Activated naive CD8-positive, alpha-beta T cell (primary cell): ENCODE results near the gene DNTTIP2.
"Not testable (repeated sequence)": the region's sequence is repeated elsewhere in the genome, so short reads cannot be mapped to it uniquely, and the experiment has no call there.

Experiments used
- H3K27ac Mint-ChIP-seq: one replicate; pipeline ENCODE4 v1.8.0; 2021; ENCODE audit warnings: mixed read lengths
- H3K27me3 Mint-ChIP-seq: one replicate; pipeline ENCODE4 v1.8.0; 2021; ENCODE audit warnings: mixed read lengths
- H3K36me3 Mint-ChIP-seq: one replicate; pipeline ENCODE4 v1.8.0; 2021; ENCODE audit warnings: mixed read lengths
- H3K4me1 Mint-ChIP-seq: one replicate; pipeline ENCODE4 v1.8.0; 2021; ENCODE audit warnings: low read depth, mixed read lengths
- H3K4me3 Mint-ChIP-seq: one replicate; pipeline ENCODE4 v1.8.0; 2021; ENCODE audit warnings: mild to moderate bottlenecking, mixed read lengths
- H3K9me3 Mint-ChIP-seq: one replicate; pipeline ENCODE4 v1.8.0; 2021; ENCODE audit warnings: low read depth, mixed read lengths

DNTTIP2 gene

GRCh38 chr1:93840956-93841482 lies 38.0 kb downstream of the DNTTIP2 start:
- Mint-ChIP-seq H3K4me1 (peaks cover 17% of the 10 kb centered on the region), H3K27me3 (no peaks in the 10 kb centered on the region), H3K9me3 (no peaks in the 10 kb centered on the region), H3K36me3 (no peaks in the 10 kb centered on the region), H3K4me3 (no peak overlapping the region), H3K27ac (no peak overlapping the region)

GRCh38 chr1:93839753-93840152 lies 39.3 kb downstream of the DNTTIP2 start:
- Mint-ChIP-seq H3K27me3 (no peaks in the 10 kb centered on the region), H3K36me3 (no peaks in the 10 kb centered on the region), H3K9me3 (no peaks in the 10 kb centered on the region), H3K4me3 (no peak overlapping the region), H3K4me1 (peaks cover 6% of the 10 kb centered on the region), H3K27ac (no peak overlapping the region)

DNA sequence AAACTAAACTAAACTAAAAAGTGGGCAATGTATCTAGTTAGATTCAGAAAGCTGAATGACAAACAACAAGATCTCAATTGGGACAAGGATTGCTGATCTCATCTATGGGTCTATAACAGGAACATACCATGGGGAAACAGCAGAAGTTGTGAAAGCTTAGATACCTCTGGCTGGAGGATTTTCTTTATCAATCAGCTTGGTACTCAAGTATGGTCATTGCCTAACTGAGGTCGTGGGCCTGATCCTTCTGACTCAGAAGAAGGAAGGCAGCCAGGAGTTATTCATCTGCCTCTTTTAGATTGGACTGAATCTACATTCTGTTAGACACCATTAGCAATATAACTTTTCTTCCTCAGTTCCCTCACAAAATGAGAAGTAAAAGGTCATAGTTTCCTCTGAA lies 39.7 kb downstream of the DNTTIP2 start:
- H3K9me3 Mint-ChIP-seq, result peaks cover under 1% of the 10 kb centered on the region
- H3K36me3 Mint-ChIP-seq, result no peaks in the 10 kb centered on the region
- no peak overlapping the region for H3K4me3 Mint-ChIP-seq
- H3K27ac Mint-ChIP-seq, result no peak overlapping the region
- peaks cover 2% of the 10 kb centered on the region for H3K4me1 Mint-ChIP-seq
- H3K27me3 Mint-ChIP-seq, result no peaks in the 10 kb centered on the region

DNA sequence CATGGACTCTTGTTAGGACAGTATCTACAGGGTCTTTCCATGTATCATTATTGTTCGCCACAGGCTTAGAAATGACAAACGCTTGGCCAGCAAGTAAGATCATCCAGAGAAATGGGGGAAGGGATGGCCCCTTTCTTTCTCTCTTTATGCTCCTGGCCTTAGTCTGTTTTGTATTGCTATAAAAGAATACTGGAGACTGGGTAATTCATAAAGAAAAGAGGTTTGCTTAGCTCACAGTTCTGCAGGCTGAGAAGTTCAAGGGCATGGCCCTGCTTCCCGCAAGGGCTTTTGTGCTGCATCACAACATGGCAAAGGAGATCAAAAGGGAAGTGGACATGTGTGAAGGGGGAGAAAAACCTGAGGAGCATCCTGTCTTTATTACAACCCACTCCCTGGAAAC lies 41.0 kb downstream of the DNTTIP2 start:
- H3K4me3 Mint-ChIP-seq, result no peak overlapping the region
- peaks cover 4% of the 10 kb centered on the region for H3K9me3 Mint-ChIP-seq
- H3K27me3 Mint-ChIP-seq, result no peaks in the 10 kb centered on the region
- H3K36me3 Mint-ChIP-seq, result peaks cover 3% of the 10 kb centered on the region
- H3K27ac Mint-ChIP-seq, result no peak overlapping the region
- no peaks in the 10 kb centered on the region for H3K4me1 Mint-ChIP-seq

GRCh38 chr1:93833293-93833692 lies 45.7 kb downstream of the DNTTIP2 start:
- not testable (repeated sequence) for H3K36me3 Mint-ChIP-seq, H3K4me1 Mint-ChIP-seq, H3K9me3 Mint-ChIP-seq, H3K27me3 Mint-ChIP-seq, H3K4me3 Mint-ChIP-seq, H3K27ac Mint-ChIP-seq

DNA sequence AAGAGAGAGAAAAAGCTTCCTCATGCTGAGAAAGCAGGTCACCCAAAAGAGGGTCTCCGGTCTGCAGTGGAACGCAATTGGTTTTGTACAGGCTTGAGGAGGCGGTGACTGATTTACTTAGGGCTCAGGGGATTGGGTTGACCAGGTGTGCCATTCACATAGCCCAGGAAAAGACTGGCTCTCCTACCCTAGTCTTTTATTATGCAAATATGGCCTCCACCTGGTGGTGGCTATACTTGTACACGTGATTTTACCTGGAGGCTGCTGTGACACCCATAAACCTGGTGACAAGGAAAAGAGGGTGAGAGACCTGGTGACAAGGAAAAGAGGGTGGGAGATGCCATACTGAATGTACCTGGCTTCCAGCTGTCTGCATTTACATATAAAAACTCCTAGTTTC lies 49.9 kb downstream of the DNTTIP2 start:
- peaks cover 1% of the 10 kb centered on the region for H3K9me3 Mint-ChIP-seq

DNA sequence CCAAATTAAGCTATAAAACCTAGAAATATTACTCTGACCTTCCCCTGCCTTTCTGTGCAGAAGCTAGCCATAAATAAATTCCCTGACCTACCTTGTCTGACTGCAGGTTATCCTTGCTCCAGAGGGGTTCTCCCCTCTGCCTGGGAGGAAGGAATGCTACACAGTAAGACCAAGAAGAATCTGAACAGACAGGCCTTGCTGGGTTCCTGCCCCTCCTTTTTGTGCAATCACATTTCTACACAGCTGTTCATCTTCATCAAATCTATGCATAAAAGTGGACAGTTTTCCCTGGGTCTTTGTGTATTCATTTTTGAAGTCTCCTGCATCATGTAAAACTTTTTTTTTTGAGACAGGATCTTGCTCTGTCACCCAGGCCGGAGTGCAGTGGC lies 50.6 kb downstream of the DNTTIP2 start:
- Mint-ChIP-seq H3K27me3 (no peaks in the 10 kb centered on the region), H3K9me3 (no peaks in the 10 kb centered on the region), H3K4me1 (no peaks in the 10 kb centered on the region), H3K4me3 (no peak overlapping the region), H3K36me3 (peaks cover 2% of the 10 kb centered on the region), H3K27ac (no peak overlapping the region)

More for the DNA sequence above, 49.9 kb downstream of the DNTTIP2 start:
- Mint-ChIP-seq H3K4me1 (no peaks in the 10 kb centered on the region), H3K27me3 (no peaks in the 10 kb centered on the region), H3K27ac (no peak overlapping the region), H3K4me3 (no peak overlapping the region), H3K36me3 (peaks cover 3% of the 10 kb centered on the region)

DNA sequence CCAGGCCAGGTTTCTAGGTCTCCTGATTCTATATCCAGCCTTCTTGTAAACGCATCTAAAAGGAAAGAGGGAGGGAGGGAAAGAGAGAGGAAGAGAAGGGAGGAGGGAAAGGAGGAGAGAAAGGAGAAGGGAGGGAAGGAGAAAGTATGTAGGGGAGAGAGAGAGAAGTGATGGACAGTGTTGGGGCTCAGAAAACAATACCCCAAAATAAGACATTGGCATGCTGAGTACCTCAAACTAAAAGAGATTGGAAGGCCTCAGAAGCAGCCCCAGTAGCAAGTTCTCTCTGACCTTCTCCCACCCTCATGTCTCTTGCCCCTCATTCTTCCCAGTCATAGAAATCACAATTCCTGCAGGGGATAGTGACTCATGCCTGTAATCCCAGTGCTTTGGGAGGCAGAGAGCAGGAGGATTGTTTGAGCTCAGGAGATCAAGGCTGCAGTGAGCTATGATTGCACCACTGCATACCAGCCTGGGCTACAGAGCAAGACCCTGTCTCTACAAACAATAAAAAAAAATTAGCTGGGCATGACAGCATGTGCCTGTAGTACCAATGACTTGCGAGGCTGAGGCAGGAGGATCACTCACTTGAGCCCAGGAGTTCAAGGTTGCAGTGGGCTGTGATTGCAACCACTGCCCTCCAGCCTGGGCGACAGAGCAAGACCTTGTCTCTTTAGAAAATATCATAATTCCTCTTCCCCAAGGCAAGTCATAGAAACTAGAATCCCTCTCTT lies 51.2 kb downstream of the DNTTIP2 start:
- Mint-ChIP-seq H3K36me3 (peaks cover 2% of the 10 kb centered on the region), H3K4me1 (no peaks in the 10 kb centered on the region), H3K27me3 (no peaks in the 10 kb centered on the region), H3K27ac (no peak overlapping the region), H3K4me3 (no peak overlapping the region), H3K9me3 (no peaks in the 10 kb centered on the region)

GRCh38 chr1:93827128-93827527 lies 51.9 kb downstream of the DNTTIP2 start:
- Mint-ChIP-seq H3K27ac (no peak overlapping the region), H3K9me3 (no peaks in the 10 kb centered on the region), H3K27me3 (no peaks in the 10 kb centered on the region), H3K4me3 (no peak overlapping the region), H3K4me1 (no peaks in the 10 kb centered on the region), H3K36me3 (peaks cover 2% of the 10 kb centered on the region)

GRCh38 chr1:93824834-93825233 lies 54.2 kb downstream of the DNTTIP2 start:
- Mint-ChIP-seq H3K27ac (no peak overlapping the region), H3K36me3 (no peaks in the 10 kb centered on the region), H3K4me1 (no peaks in the 10 kb centered on the region), H3K27me3 (no peaks in the 10 kb centered on the region), H3K9me3 (no peaks in the 10 kb centered on the region), H3K4me3 (no peak overlapping the region)

GRCh38 chr1:93822730-93823425 lies 56.1 kb downstream of the DNTTIP2 start:
- no peak overlapping the region for H3K27ac Mint-ChIP-seq
- H3K27me3 Mint-ChIP-seq, result no peaks in the 10 kb centered on the region
- no peaks in the 10 kb centered on the region for H3K9me3 Mint-ChIP-seq
- peaks cover 6% of the 10 kb centered on the region for H3K4me1 Mint-ChIP-seq
- H3K4me3 Mint-ChIP-seq, result no peak overlapping the region
- H3K36me3 Mint-ChIP-seq, result no peaks in the 10 kb centered on the region

DNA sequence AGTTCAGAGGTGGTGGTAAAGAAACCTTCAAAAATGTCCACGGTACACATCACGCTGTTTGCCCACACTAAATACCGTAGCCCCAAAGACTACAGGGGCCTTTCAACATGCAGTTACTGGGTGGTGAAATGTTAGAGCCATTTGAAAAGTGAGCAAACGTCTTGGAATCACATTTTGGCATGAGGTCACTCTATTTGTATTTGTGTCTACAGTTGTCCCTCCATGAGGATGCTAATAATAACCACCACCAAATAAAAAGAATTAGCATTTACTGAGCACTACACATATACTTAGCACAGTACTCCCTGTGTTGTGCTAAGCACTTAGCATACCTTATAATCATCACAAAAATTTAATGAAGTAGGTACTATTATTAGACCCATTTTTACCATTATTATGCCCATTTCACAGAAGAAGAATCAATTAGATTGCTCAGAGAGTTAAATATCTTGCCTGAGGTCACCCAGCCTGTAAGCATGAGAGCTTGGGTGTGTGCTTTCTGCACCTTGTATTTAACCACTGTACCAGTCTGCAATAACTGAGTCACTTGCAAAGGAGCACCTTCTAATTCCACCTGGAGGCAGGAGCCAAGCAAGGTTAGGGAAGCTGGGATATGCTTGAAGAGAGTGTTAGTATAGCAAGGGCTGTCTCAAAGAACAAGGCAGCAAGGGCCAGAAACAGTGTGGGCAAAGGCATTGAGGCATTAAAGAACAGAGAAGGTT lies 57.4 kb downstream of the DNTTIP2 start:
- Mint-ChIP-seq H3K4me3 (no peak overlapping the region), H3K27me3 (no peaks in the 10 kb centered on the region), H3K27ac (no peak overlapping the region), H3K4me1 (peaks cover 16% of the 10 kb centered on the region), H3K9me3 (no peaks in the 10 kb centered on the region), H3K36me3 (no peaks in the 10 kb centered on the region)

- Mint-ChIP-seq H3K9me3 (no peaks in the 10 kb centered on the region), H3K4me3 (no peak overlapping the region), H3K36me3 (no peaks in the 10 kb centered on the region), H3K27me3 (no peaks in the 10 kb centered on the region), H3K4me1 (peaks cover 16% of the 10 kb centered on the region), H3K27ac (no peak overlapping the region)
Measured at GRCh38 chr1:93820554-93821422, 58.2 kb downstream of the DNTTIP2 start.

DNA sequence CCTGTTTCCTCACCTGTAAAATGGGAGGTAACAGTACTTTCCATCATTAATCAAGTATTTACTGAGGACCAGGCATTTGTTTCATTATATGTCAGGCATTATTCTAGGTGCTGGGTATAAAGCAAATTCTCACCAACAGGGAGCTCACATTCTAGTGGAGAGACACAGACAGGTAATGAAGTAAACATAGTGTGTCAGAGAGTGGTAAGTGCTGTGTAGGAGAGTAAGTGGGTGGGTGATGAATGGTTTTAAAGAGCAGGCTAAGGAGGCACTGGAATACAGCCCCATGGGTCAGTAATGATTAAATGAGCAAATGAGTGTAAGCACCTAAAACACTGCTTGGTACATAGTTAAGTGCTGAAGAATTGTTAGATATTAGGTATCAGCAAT lies 60.4 kb downstream of the DNTTIP2 start:
- H3K27ac Mint-ChIP-seq, result no peak overlapping the region
- no peaks in the 10 kb centered on the region for H3K9me3 Mint-ChIP-seq
- no peaks in the 10 kb centered on the region for H3K36me3 Mint-ChIP-seq
- H3K4me1 Mint-ChIP-seq, result peaks cover 16% of the 10 kb centered on the region
- H3K27me3 Mint-ChIP-seq, result no peaks in the 10 kb centered on the region
- H3K4me3 Mint-ChIP-seq, result no peak overlapping the region
